OCI-LY7 (cell line): ENCODE data around the gene RASGRP2. TPM values are rescaled to one million over a fixed set of nuclear protein-coding genes. Genes with fewer than 3 reads are reported as not detected.

Experiments
- BruUV-seq: library from RNA; stranded (reverse); fragments of 400-500 nt; replicated peaks from 2 replicates; lab custom pipeline; 2021; lab: Mats Ljungman, UMichigan
- CTCF ChIA-PET: fragments of 300-600 bp; sonication (Branson Sonifier 250); formaldehyde crosslinking; loops from one replicate; lab custom pipeline; 2022; ENCODE audit warnings: antibody characterized with exemption; ENCODE audit not compliant: unreplicated experiment; lab: Charles Lee
- POLR2A ChIA-PET: fragments of 300-600 bp; sonication (Branson Sonifier 250); formaldehyde crosslinking; loops from one replicate; lab custom pipeline; 2022; ENCODE audit warnings: antibody characterized with exemption; lab: Charles Lee
- DNase-seq: peaks from one replicate; pipeline ENCODE4 v3.0.0-alpha.2; 2015; ENCODE audit warnings: low spot score
- H2AFZ ChIP-seq: fragments of 200-600 bp; sonication (generic), shearing (Covaris generic); 2 replicates; pipeline ENCODE4 v1.6.1; 2014; ENCODE audit warnings: mild to moderate bottlenecking, antibody characterized with exemption, low read length, moderate library complexity
- H3K27ac ChIP-seq: fragments of 200-600 bp; sonication (generic); 2 replicates; pipeline ENCODE4 v1.5.1; 2014; ENCODE audit warnings: mixed run types, low read depth, mild to moderate bottlenecking, moderate library complexity, low read length, inconsistent platforms; ENCODE audit not compliant: poor library complexity, severe bottlenecking
- H3K36me3 ChIP-seq: fragments of 200-600 bp; sonication (generic); 2 replicates; pipeline ENCODE4 v1.6.1; 2014; ENCODE audit warnings: mild to moderate bottlenecking, antibody characterized with exemption, low read length, moderate library complexity, mixed read lengths; ENCODE audit not compliant: insufficient read depth
- H3K4me1 ChIP-seq: fragments of 200-600 bp; sonication (generic); 2 replicates; pipeline ENCODE4 v1.5.1; 2014; ENCODE audit warnings: mild to moderate bottlenecking, low read length; ENCODE audit not compliant: insufficient read depth, poor library complexity, severe bottlenecking
- H3K4me2 ChIP-seq: fragments of 200-600 bp; sonication (generic); 2 replicates; pipeline ENCODE4 v1.6.1; 2014; ENCODE audit warnings: mild to moderate bottlenecking, low read length
- H3K4me3 ChIP-seq: fragments of 200-600 bp; sonication (generic); 2 replicates; pipeline ENCODE4 v1.5.1; 2014; ENCODE audit warnings: mild to moderate bottlenecking, low read depth, low read length; ENCODE audit not compliant: poor library complexity, severe bottlenecking
- H3K79me2 ChIP-seq: fragments of 200-600 bp; sonication (generic); 2 replicates; pipeline ENCODE4 v1.6.1; 2016; ENCODE audit warnings: low read depth, mild to moderate bottlenecking, low read length, moderate library complexity, mixed read lengths; ENCODE audit not compliant: insufficient read depth
- H3K9me2 ChIP-seq: fragments of 200-600 bp; sonication (generic); 2 replicates; pipeline ENCODE4 v1.6.1; 2016; ENCODE audit warnings: mild to moderate bottlenecking, low read length, mixed read lengths; ENCODE audit not compliant: insufficient read depth
- H3K9me3 ChIP-seq: fragments of 200-600 bp; sonication (generic); 2 replicates; pipeline ENCODE4 v1.6.1; 2014; ENCODE audit warnings: mild to moderate bottlenecking, mixed run types, low read length, mixed read lengths
- H4K20me1 ChIP-seq: fragments of 200-600 bp; sonication (generic); 2 replicates; pipeline ENCODE4 v1.6.1; 2014; ENCODE audit warnings: mild to moderate bottlenecking, antibody characterized with exemption, low read length, moderate library complexity, mixed read lengths; ENCODE audit not compliant: insufficient read depth
- CTCF ChIP-seq: fragments of 200-600 bp; sonication (generic); conservative IDR thresholded peaks from 2 replicates; pipeline ENCODE4 v1.5.1; 2014; ENCODE audit warnings: mild to moderate bottlenecking, antibody characterized with exemption, low read length, moderate library complexity, mixed read lengths
- EZH2phosphoT487 ChIP-seq: fragments of 200-600 bp; sonication (generic); IDR thresholded peaks from 2 replicates; pipeline ENCODE4 v1.6.1; 2018; ENCODE audit warnings: low read depth, borderline replicate concordance, mild to moderate bottlenecking, mixed run types, antibody characterized with exemption, low read length, moderate library complexity, mixed read lengths
- intact Hi-C: fragments of 100-400 bp; cut with micrococcal nuclease; formaldehyde crosslinking; loops from one replicate; pipeline ENCODE4 v1.10.0; 2022; ENCODE audit not compliant: unreplicated experiment
- total RNA-seq, 2 experiments: library from RNA; depleted of rRNA in 1 of 2; stranded (reverse); fragments of >200 nt in 1 of 2; shearing (Covaris generic) in 1 of 2; gene quantifications; 2 replicates each; pipeline ENCODE4 v1.2.3, GENCODE V29; 2014 to 2022

RASGRP2 gene
- total RNA-seq, 2 experiments from 2014 or later = 127 to 195 TPM

- peaks cover 54% of the 10 kb centered on the region for H3K36me3 ChIP-seq
- no peak for TF ChIP-seq EZH2phosphoT487
- no peak for TF ChIP-seq CTCF
- H3K4me2 ChIP-seq = no peak overlapping the region
- H3K9me3 ChIP-seq = no peaks in the 10 kb centered on the region
- no peaks in the 10 kb centered on the region for H3K9me2 ChIP-seq
- peak overlapping the region; percentile 66 for H3K27ac ChIP-seq
- ChIA-PET CTCF (interaction anchor here (0.5 kb wide), 2 partner anchors 16 to 86 kb away, joined by 3 read pairs; partner anchors contain the start of gene SF1), POLR2A (interaction anchor here (0.7 to 3.1 kb wide), 3 partner anchors 9 to 14 kb away, joined by 3 to 15 read pairs (median 8); no protein-coding TSS in a partner anchor)
- H4K20me1 ChIP-seq = peaks cover 14% of the 10 kb centered on the region
- H2AFZ ChIP-seq = no peak overlapping the region
- peaks cover 49% of the 10 kb centered on the region for H3K4me1 ChIP-seq
- no TSS peak for BruUV-seq
- H3K4me3 ChIP-seq = no peak overlapping the region
- DNase-seq = no peak
- peaks cover 7% of the 10 kb centered on the region; the same call in 1 of the 2 replicates for H3K79me2 ChIP-seq
- intact Hi-C loops = no loop called here
Observed at GRCh38 chr11:64762277-64762673, 18.3 kb upstream of the RASGRP2 start.

- Histone ChIP-seq H3K27ac (peak overlapping the region; percentile 20), H3K4me2 (no peak overlapping the region), H3K4me1 (peaks cover 49% of the 10 kb centered on the region), H3K79me2 (peaks cover 4% of the 10 kb centered on the region; the same call in 1 of the 2 replicates), H3K9me3 (no peaks in the 10 kb centered on the region), H4K20me1 (peaks cover 10% of the 10 kb centered on the region; the same call in 1 of the 2 replicates), H3K9me2 (no peaks in the 10 kb centered on the region), H3K36me3 (peaks cover 42% of the 10 kb centered on the region), H2AFZ (no peak overlapping the region), H3K4me3 (no peak overlapping the region)
- DNase-seq = no peak
- POLR2A ChIA-PET = interaction anchor here (0.7 to 2.3 kb wide), 3 partner anchors 13 to 16 kb away, joined by 3 to 8 read pairs (median 5); partner anchors contain the start of gene RASGRP2
- intact Hi-C loops = no loop called here
- no TSS peak for BruUV-seq
- CTCF ChIA-PET = no interaction called here
- TF ChIP-seq EZH2phosphoT487 (no peak), CTCF (no peak)
Observed at GRCh38 chr11:64760759-64761420, 16.9 kb upstream of the RASGRP2 start.
